Measurements from ENCODE around the gene TAAR9. TPM values are rescaled to one million over a fixed set of nuclear protein-coding genes. Genes with fewer than 3 reads are reported as not detected.
"Not testable (repeated sequence)": the region's sequence is repeated elsewhere in the genome, so short reads cannot be mapped to it uniquely, and the experiment has no call there.

TAAR9 gene
- total RNA-seq, 2 experiments from 2014 or later, result not detected

- CTCF ChIA-PET (ENCODE audit: unreplicated experiment), result interaction anchor here (1.3 kb wide), 1 partner anchor 15 kb away, joined by 6 read pairs; the partner anchor contains the start of gene STX7
- Histone ChIP-seq H4K20me1 (ENCODE audit: insufficient read depth, low read length) (no peaks in the 10 kb centered on the region), H3K9me2 (ENCODE audit: insufficient read depth, low read length) (no peaks in the 10 kb centered on the region), H3K36me3 (ENCODE audit: insufficient read depth, low read length) (no peaks in the 10 kb centered on the region), H3K27ac (ENCODE audit: low read depth, low read length, poor library complexity, severe bottlenecking) (no peak overlapping the region), H3K9me3 (ENCODE audit: low read length) (peaks cover 5% of the 10 kb centered on the region; the same call in 1 of the 2 replicates), H2AFZ (ENCODE audit: low read length) (no peak overlapping the region), H3K4me1 (ENCODE audit: insufficient read depth, low read length, poor library complexity, severe bottlenecking) (peaks cover 7% of the 10 kb centered on the region), H3K4me3 (ENCODE audit: low read depth, low read length, poor library complexity, severe bottlenecking) (no peak overlapping the region), H3K79me2 (ENCODE audit: insufficient read depth, low read depth, low read length) (no peaks in the 10 kb centered on the region), H3K4me2 (ENCODE audit: low read length) (no peak overlapping the region)
- TF ChIP-seq EZH2phosphoT487 (IDR thresholded peaks at IDR 0.05; ENCODE audit: borderline replicate concordance, low read depth, low read length), result no peak
- TF ChIP-seq CTCF (conservative IDR thresholded peaks at IDR 0.05; ENCODE audit: low read length), result no peak
- intact Hi-C loops (cut with micrococcal nuclease; ENCODE audit: unreplicated experiment), result no loop called here
- no peak for DNase-seq (ENCODE audit: low spot score)
- no TSS peak for BruUV-seq (replicated peaks)
- POLR2A ChIA-PET, result interaction anchor here (1.3 to 1.4 kb wide), 2 partner anchors 15 to 275 kb away, joined by 3 to 6 read pairs; partner anchors contain the start of gene STX7
These were observed 10.3 kb upstream of the TAAR9 start for GRCh38 chr6:132527791-132528190.

GRCh38 chr6:132530293-132530974 lies 7.6 kb upstream of the TAAR9 start:
- DNase-seq (ENCODE audit: low spot score), result peak; percentile 82
- no peaks in the 10 kb centered on the region for H3K36me3 ChIP-seq (ENCODE audit: insufficient read depth, low read length)
- H3K9me2 ChIP-seq (ENCODE audit: insufficient read depth, low read length), result no peaks in the 10 kb centered on the region
- H3K4me3 ChIP-seq (ENCODE audit: low read depth, low read length, poor library complexity, severe bottlenecking), result peak overlapping the region; percentile 63
- H3K4me2 ChIP-seq (ENCODE audit: low read length), result peak overlapping the region; percentile 79
- H3K9me3 ChIP-seq (ENCODE audit: low read length), result peaks cover 13% of the 10 kb centered on the region; the same call in 1 of the 2 replicates
- CTCF ChIA-PET (ENCODE audit: unreplicated experiment), result interaction anchor here (0.6 kb wide), 1 partner anchor 295 kb away, joined by 3 read pairs; no protein-coding TSS in a partner anchor
- no peak overlapping the region for H3K27ac ChIP-seq (ENCODE audit: low read depth, low read length, poor library complexity, severe bottlenecking)
- peak overlapping the region; percentile 96 for H2AFZ ChIP-seq (ENCODE audit: low read length)
- no peaks in the 10 kb centered on the region for H3K79me2 ChIP-seq (ENCODE audit: insufficient read depth, low read depth, low read length)
- BruUV-seq (replicated peaks), result no TSS peak
- intact Hi-C loops (cut with micrococcal nuclease; ENCODE audit: unreplicated experiment), result loop anchor here (1.0 to 5.0 kb wide), 5 partner anchors 138 to 1022 kb away; no protein-coding TSS in a partner anchor
- H3K4me1 ChIP-seq (ENCODE audit: insufficient read depth, low read length, poor library complexity, severe bottlenecking), result peaks cover 7% of the 10 kb centered on the region
- TF ChIP-seq EZH2phosphoT487 (IDR thresholded peaks at IDR 0.05; ENCODE audit: borderline replicate concordance, low read depth, low read length) (no peak), CTCF (conservative IDR thresholded peaks at IDR 0.05; ENCODE audit: low read length) (peak; percentile 87)
- no peaks in the 10 kb centered on the region for H4K20me1 ChIP-seq (ENCODE audit: insufficient read depth, low read length)
- POLR2A ChIA-PET, result interaction anchor here (0.6 to 1.2 kb wide), 3 partner anchors 21 to 251 kb away, joined by 3 to 5 read pairs (median 3); no protein-coding TSS in a partner anchor

GRCh38 chr6:132534546-132534945 lies 3.5 kb upstream of the TAAR9 start:
- intact Hi-C loops (cut with micrococcal nuclease; ENCODE audit: unreplicated experiment), result loop anchor here (5.0 kb wide), 1 partner anchor 1018 kb away; no protein-coding TSS in a partner anchor
- H3K79me2 ChIP-seq (ENCODE audit: insufficient read depth, low read depth, low read length); BruUV-seq (replicated peaks); H3K4me3 ChIP-seq (ENCODE audit: low read depth, low read length, poor library complexity, severe bottlenecking); H4K20me1 ChIP-seq (ENCODE audit: insufficient read depth, low read length); H3K4me1 ChIP-seq (ENCODE audit: insufficient read depth, low read length, poor library complexity, severe bottlenecking); H3K36me3 ChIP-seq (ENCODE audit: insufficient read depth, low read length); DNase-seq (ENCODE audit: low spot score); CTCF ChIA-PET (ENCODE audit: unreplicated experiment); H3K4me2 ChIP-seq (ENCODE audit: low read length); H2AFZ ChIP-seq (ENCODE audit: low read length); H3K9me2 ChIP-seq (ENCODE audit: insufficient read depth, low read length); H3K27ac ChIP-seq (ENCODE audit: low read depth, low read length, poor library complexity, severe bottlenecking): not testable (repeated sequence)
- H3K9me3 ChIP-seq (ENCODE audit: low read length), result peaks cover 13% of the 10 kb centered on the region; the same call in 1 of the 2 replicates
- POLR2A ChIA-PET, result interaction anchor here (0.7 kb wide), 1 partner anchor 39 kb away, joined by 4 read pairs; no protein-coding TSS in a partner anchor

Measured in OCI-LY7 (cell line).